ENCODE data around the gene BCL2L1. TPM values are rescaled to one million over a fixed set of nuclear protein-coding genes. Genes with fewer than 3 reads are reported as not detected.

BCL2L1 gene
- total RNA-seq, 6 experiments from 2014 or later, result 111 to 122 (median 117) TPM

- Mint-ChIP-seq H3K9me3 (no peaks in the 10 kb centered on the region), H3K27me3 (ENCODE audit: insufficient read depth) (peaks cover 2% of the 10 kb centered on the region), H3K4me1 (ENCODE audit: low read depth) (peaks cover 77% of the 10 kb centered on the region), H3K4me3 (peak overlapping the region; percentile 88), H3K36me3 (ENCODE audit: low read depth) (peaks cover 71% of the 10 kb centered on the region), H3K27ac (peak overlapping the region; percentile 98)
- peak; percentile 27 for DNase-seq
- no peak for TF ChIP-seq CTCF (IDR thresholded peaks at IDR 0.05)
Observed at GRCh38 chr20:31719644-31720485, 2.8 kb downstream of the BCL2L1 start.

GRCh38 chr20:31718952-31719643, 3.6 kb downstream of the BCL2L1 start:
- Mint-ChIP-seq H3K27ac (peak overlapping the region; percentile 98), H3K36me3 (ENCODE audit: low read depth) (peaks cover 78% of the 10 kb centered on the region), H3K4me1 (ENCODE audit: low read depth) (peaks cover 82% of the 10 kb centered on the region), H3K4me3 (peak overlapping the region; percentile 88), H3K9me3 (no peaks in the 10 kb centered on the region), H3K27me3 (ENCODE audit: insufficient read depth) (peaks cover 2% of the 10 kb centered on the region)
- no peak for DNase-seq
- no peak for TF ChIP-seq CTCF (IDR thresholded peaks at IDR 0.05)

GRCh38 chr20:31717478-31718201, 5.0 kb downstream of the BCL2L1 start:
- peak overlapping the region; percentile 70 for H3K27ac Mint-ChIP-seq
- no peak for DNase-seq
- TF ChIP-seq CTCF (IDR thresholded peaks at IDR 0.05), result no peak
- peak overlapping the region; percentile 71 for H3K4me3 Mint-ChIP-seq
- H3K36me3 Mint-ChIP-seq (ENCODE audit: low read depth), result peaks cover 93% of the 10 kb centered on the region
- peaks cover 92% of the 10 kb centered on the region for H3K4me1 Mint-ChIP-seq (ENCODE audit: low read depth)
- peaks cover 2% of the 10 kb centered on the region for H3K27me3 Mint-ChIP-seq (ENCODE audit: insufficient read depth)
- no peaks in the 10 kb centered on the region for H3K9me3 Mint-ChIP-seq

GRCh38 chr20:31716818-31717477, 5.7 kb downstream of the BCL2L1 start:
- H3K4me1 Mint-ChIP-seq (ENCODE audit: low read depth), result peaks cover 96% of the 10 kb centered on the region
- TF ChIP-seq CTCF (IDR thresholded peaks at IDR 0.05), result no peak
- no peaks in the 10 kb centered on the region for H3K9me3 Mint-ChIP-seq
- DNase-seq, result no peak
- H3K36me3 Mint-ChIP-seq (ENCODE audit: low read depth), result peaks cover 91% of the 10 kb centered on the region
- peak overlapping the region; percentile 71 for H3K4me3 Mint-ChIP-seq
- H3K27me3 Mint-ChIP-seq (ENCODE audit: insufficient read depth), result peaks cover 2% of the 10 kb centered on the region
- peak overlapping the region; percentile 70 for H3K27ac Mint-ChIP-seq

GRCh38 chr20:31716351-31716750, 6.3 kb downstream of the BCL2L1 start:
- Mint-ChIP-seq H3K4me3 (peak overlapping the region; percentile 71), H3K27me3 (ENCODE audit: insufficient read depth) (peaks cover 2% of the 10 kb centered on the region), H3K36me3 (ENCODE audit: low read depth) (peaks cover 85% of the 10 kb centered on the region), H3K4me1 (ENCODE audit: low read depth) (peaks cover 96% of the 10 kb centered on the region), H3K27ac (peak overlapping the region; percentile 70), H3K9me3 (no peaks in the 10 kb centered on the region)
- DNase-seq, result no peak
- no peak for TF ChIP-seq CTCF (IDR thresholded peaks at IDR 0.05)

Data from HFFc6 (cell line).